Ammon's horn (tissue), 1 donor: ENCODE data around the gene ESPL1.

ENCODE experiments used
- DNase-seq: peaks from one replicate; pipeline ENCODE4 v3.0.0-alpha.2; 2016; ENCODE audit warnings: low spot score

The ESPL1 gene

GRCh38 chr12:53340398-53340797, 72.3 kb downstream of the ESPL1 start:
- DNase-seq = no peak
